Muscle of leg (tissue), 11 donors: Measurements from ENCODE around the gene ATF4. TPM values are rescaled to one million over a fixed set of nuclear protein-coding genes. Genes with fewer than 3 reads are reported as not detected.
"Not testable (repeated sequence)": the region's sequence is repeated elsewhere in the genome, so short reads cannot be mapped to it uniquely, and the experiment has no call there.

Experiments
- DNase-seq: peaks from one replicate; pipeline ENCODE4 v3.0.0; 2013
- H3K27ac ChIP-seq: one replicate; pipeline ENCODE4 v1.5.1; 2013; ENCODE audit warnings: mild to moderate bottlenecking, low read length, control low read depth
- H3K27me3 ChIP-seq: one replicate; pipeline ENCODE4 v1.6.1; 2013; ENCODE audit warnings: low read length; ENCODE audit not compliant: control insufficient read depth, insufficient read depth
- H3K36me3 ChIP-seq: one replicate; pipeline ENCODE4 v1.6.1; 2013; ENCODE audit warnings: low read length; ENCODE audit not compliant: control insufficient read depth, insufficient read depth
- H3K4me1 ChIP-seq: one replicate; pipeline ENCODE4 v1.6.1; 2013; ENCODE audit warnings: low read length; ENCODE audit not compliant: control insufficient read depth, insufficient read depth
- H3K4me3 ChIP-seq: one replicate; pipeline ENCODE4 v1.5.1; 2013; ENCODE audit warnings: low read length, control low read depth
- H3K9me3 ChIP-seq: replicated peaks from 2 replicates; pipeline ENCODE4 v1.6.1; 2013; ENCODE audit warnings: low read depth, low read length; ENCODE audit not compliant: control insufficient read depth
- WGBS: methylation state at CpG from one replicate; pipeline ENCODE4 v1.1.5; 2013; ENCODE audit warnings: missing lambda C conversion rate; ENCODE audit not compliant: insufficient coverage; 5-methylcytosine and 5-hydroxymethylcytosine counted together
- polyA plus RNA-seq, 8 donors: library from polyadenylated mRNA; unstranded; fragments of 120-200 nt; gene quantifications; one replicate each; pipeline versions ENCODE4 v1.2.1 to v1.2.3, GENCODE V29; 2013; ENCODE audit warnings: inconsistent platforms in 1 of 8, low replicate concordance in 1 of 8; ENCODE audit not compliant: insufficient read length in 8 of 8, insufficient read depth in 1 of 8
- total RNA-seq: library from RNA; stranded (reverse); fragments of 120-200 nt; gene quantifications from one replicate; pipeline ENCODE4 v1.2.4, GENCODE V29; 2013

The ATF4 gene
- total and polyA plus RNA-seq, 9 donors, result 306 to 403 (median 315) TPM

- DNase-seq, result no peak
- 100% methylated on average over 3 of the region's 8 CpGs for WGBS
- peaks cover 11% of the 10 kb centered on the region for H3K4me1 ChIP-seq
- H3K27ac ChIP-seq, result no peak overlapping the region
- no peaks in the 10 kb centered on the region for H3K36me3 ChIP-seq
- no peaks in the 10 kb centered on the region for H3K9me3 ChIP-seq
- no peaks in the 10 kb centered on the region for H3K27me3 ChIP-seq
- no peak overlapping the region for H3K4me3 ChIP-seq
These were observed 22.9 kb upstream of the ATF4 start for GRCh38 chr22:39497429-39497828.

DNA sequence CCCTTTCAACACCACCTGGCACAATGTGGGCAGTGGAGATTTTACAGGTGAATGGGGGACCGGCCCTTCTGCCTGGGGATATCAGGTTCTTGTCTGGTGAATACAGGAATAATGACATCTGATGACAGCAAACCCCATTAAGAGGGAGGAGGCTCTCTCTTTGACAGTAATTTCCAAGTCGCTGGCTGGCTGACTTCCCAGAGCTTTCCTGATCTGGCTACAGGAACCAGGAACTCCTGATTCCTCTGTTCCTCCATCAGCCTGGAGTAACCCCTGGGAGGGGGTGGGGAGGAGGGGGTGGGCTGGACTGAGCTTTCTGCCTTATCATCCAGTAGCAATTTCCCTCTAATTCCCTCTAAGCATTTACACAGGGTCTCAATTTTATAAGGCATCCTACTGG lies 22.0 kb upstream of the ATF4 start:
- no peaks in the 10 kb centered on the region for H3K27me3 ChIP-seq
- no peak overlapping the region for H3K4me3 ChIP-seq
- no CpG with 5 or more reads among the region's 2 CpGs for WGBS
- peaks cover 14% of the 10 kb centered on the region for H3K4me1 ChIP-seq
- peak overlapping the region; percentile 13 for H3K27ac ChIP-seq
- no peak for DNase-seq
- no peaks in the 10 kb centered on the region for H3K36me3 ChIP-seq
- no peaks in the 10 kb centered on the region for H3K9me3 ChIP-seq

- no peak for DNase-seq
- no peaks in the 10 kb centered on the region for H3K9me3 ChIP-seq
- peaks cover 2% of the 10 kb centered on the region for H3K36me3 ChIP-seq
- 0% methylated on average over 2 of the region's 3 CpGs for WGBS
- H3K4me1 ChIP-seq, result peaks cover 17% of the 10 kb centered on the region
- no peak overlapping the region for H3K4me3 ChIP-seq
- no peak overlapping the region for H3K27ac ChIP-seq
- no peaks in the 10 kb centered on the region for H3K27me3 ChIP-seq
These were observed 21.6 kb upstream of the ATF4 start for GRCh38 chr22:39498802-39499201.

- H3K27ac ChIP-seq, result no peak overlapping the region
- no CpG with 5 or more reads among the region's 6 CpGs for WGBS
- no peak overlapping the region for H3K4me3 ChIP-seq
- peaks cover 13% of the 10 kb centered on the region for H3K36me3 ChIP-seq
- H3K27me3 ChIP-seq, result no peaks in the 10 kb centered on the region
- no peaks in the 10 kb centered on the region for H3K9me3 ChIP-seq
- peaks cover 17% of the 10 kb centered on the region for H3K4me1 ChIP-seq
- DNase-seq, result no peak
These were observed 20.3 kb upstream of the ATF4 start for GRCh38 chr22:39500101-39500500.

DNA sequence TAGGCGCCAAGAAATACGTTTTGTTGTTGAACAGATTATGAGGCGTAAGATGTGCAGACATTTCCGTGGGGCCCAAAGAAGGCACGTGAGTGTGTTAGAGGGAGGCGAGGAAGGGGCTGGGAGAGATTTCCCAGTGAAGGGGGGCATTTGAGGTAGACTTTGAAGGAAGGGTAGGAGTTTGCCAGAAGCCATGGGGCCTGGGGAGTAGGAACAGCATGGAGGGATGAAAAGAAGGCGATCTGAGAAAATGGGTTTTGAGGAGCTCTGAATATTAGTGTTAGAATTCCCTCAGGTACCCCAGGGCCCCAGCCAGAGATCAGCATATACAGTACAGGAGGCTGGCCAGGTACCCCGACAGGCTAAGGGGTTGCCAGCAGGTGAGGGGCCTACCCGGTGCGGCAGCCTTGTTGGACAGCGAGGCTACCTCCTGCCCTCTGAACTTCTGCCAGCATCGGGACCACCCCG lies 18.7 kb upstream of the ATF4 start:
- whole genome bisulfite sequencing, result 28% methylated on average over 13 of the region's 13 CpGs
- no peak for DNase-seq
- peak overlapping the region; percentile 93 for H3K27ac ChIP-seq
- H3K4me3 ChIP-seq, result peak overlapping the region; percentile 78
- H3K27me3 ChIP-seq, result no peaks in the 10 kb centered on the region
- H3K4me1 ChIP-seq, result peaks cover 17% of the 10 kb centered on the region
- no peaks in the 10 kb centered on the region for H3K9me3 ChIP-seq
- H3K36me3 ChIP-seq, result peaks cover 28% of the 10 kb centered on the region

DNA sequence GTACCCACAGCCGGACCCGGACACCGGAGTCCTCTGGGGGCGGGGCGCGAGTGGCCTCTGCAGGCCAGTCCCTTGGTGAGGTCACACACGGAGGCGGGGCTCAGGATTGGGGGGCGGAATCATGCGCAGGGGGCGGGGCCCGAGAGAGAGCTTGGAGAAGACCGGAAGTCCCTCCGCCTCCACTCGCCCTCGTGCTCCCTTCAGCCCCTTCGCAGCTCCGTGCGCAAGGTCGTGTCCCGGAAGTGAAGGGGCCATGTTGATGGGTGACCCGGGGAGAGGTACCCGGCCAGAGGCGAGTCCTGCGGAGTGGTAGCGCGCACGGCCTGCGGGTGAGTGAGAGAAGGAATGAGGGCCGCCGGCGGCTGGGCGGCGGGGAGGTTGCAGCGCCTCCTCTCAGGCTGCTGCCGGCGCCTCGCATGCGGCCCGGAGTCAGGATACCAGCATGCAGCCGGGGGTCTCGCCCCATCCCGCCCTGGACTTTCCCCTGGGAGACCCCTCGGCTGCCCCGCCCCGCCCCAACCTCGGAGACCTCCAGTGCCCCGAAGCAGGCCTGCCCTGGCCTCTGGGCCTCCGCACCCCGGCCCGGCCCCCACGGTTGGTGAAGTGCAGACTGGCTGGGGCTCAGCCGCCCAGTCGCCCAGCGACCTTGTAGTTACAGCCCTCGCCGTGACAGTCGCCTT lies 18.1 kb upstream of the ATF4 start, which contains the start of gene MIEF1:
MIEF1 (plus strand) TSS at position 182 of the 680 bp plus-strand sequence. CDS start 9,005 bp downstream, outside the sequence.
- peak; percentile 99 for DNase-seq
- no peaks in the 10 kb centered on the region for H3K27me3 ChIP-seq
- peaks cover 33% of the 10 kb centered on the region for H3K36me3 ChIP-seq
- H3K27ac ChIP-seq, result peak within 1 kb of the TSS; percentile 93
- peaks cover 17% of the 10 kb centered on the region for H3K4me1 ChIP-seq
- peak within 1 kb of the TSS; percentile 78 for H3K4me3 ChIP-seq
- WGBS, result under 1% methylated on average over 41 of the region's 58 CpGs
- no peaks in the 10 kb centered on the region for H3K9me3 ChIP-seq

GRCh38 chr22:39502789-39503409 lies 17.5 kb upstream of the ATF4 start:
- H3K4me3 ChIP-seq, result peak overlapping the region; percentile 78
- no peaks in the 10 kb centered on the region for H3K9me3 ChIP-seq
- DNase-seq, result no peak
- no peaks in the 10 kb centered on the region for H3K27me3 ChIP-seq
- peak overlapping the region; percentile 50 for H3K27ac ChIP-seq
- H3K36me3 ChIP-seq, result peaks cover 35% of the 10 kb centered on the region
- 22% methylated on average over 5 of the region's 18 CpGs for WGBS
- H3K4me1 ChIP-seq, result peaks cover 17% of the 10 kb centered on the region

DNA sequence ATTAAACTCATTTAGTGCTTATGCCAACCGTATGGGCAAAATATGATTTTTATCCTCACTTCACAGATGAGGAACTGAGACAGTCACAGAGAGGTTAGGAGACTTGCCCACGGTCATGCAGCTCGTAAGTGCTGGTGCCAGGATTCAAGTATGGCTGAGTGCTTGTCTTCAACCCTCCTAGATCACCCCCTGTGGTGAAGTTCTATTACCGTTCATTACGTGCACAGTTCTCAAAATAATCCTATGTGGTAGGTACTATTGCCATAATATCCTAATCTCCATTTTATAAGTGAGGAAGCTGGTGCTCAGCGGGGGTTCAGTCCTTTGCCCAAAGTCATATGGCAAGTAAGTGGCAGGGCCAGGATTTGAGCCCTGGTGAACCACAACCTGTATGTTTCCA lies 16.7 kb upstream of the ATF4 start:
- Histone ChIP-seq H3K27ac (no peak overlapping the region), H3K36me3 (peaks cover 42% of the 10 kb centered on the region), H3K27me3 (no peaks in the 10 kb centered on the region), H3K4me3 (no peak overlapping the region), H3K9me3 (no peaks in the 10 kb centered on the region), H3K4me1 (peaks cover 17% of the 10 kb centered on the region)
- DNase-seq, result no peak
- WGBS, result 86% methylated on average over 1 of the region's 6 CpGs

DNA sequence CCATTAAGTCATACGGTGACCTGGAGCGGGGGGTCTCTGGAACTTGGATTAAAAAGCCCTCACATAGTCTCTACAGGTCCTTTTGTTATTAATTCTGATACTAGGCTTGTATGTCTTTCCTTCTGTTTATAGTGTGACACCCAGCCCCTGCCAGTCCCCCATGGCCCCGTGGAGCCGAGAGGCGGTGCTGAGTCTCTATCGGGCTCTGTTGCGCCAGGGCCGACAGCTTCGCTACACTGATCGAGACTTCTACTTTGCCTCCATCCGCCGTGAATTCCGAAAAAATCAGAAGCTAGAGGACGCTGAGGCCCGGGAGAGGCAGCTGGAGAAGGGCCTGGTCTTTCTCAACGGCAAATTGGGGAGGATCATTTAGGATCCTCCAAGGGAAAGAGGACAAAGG lies 16.3 kb upstream of the ATF4 start:
- 93% methylated on average over 11 of the region's 16 CpGs for WGBS
- H3K4me3 ChIP-seq, result no peak overlapping the region
- DNase-seq, result no peak
- H3K27me3 ChIP-seq, result no peaks in the 10 kb centered on the region
- H3K4me1 ChIP-seq, result peaks cover 17% of the 10 kb centered on the region
- no peak overlapping the region for H3K27ac ChIP-seq
- no peaks in the 10 kb centered on the region for H3K9me3 ChIP-seq
- peaks cover 44% of the 10 kb centered on the region for H3K36me3 ChIP-seq

DNA sequence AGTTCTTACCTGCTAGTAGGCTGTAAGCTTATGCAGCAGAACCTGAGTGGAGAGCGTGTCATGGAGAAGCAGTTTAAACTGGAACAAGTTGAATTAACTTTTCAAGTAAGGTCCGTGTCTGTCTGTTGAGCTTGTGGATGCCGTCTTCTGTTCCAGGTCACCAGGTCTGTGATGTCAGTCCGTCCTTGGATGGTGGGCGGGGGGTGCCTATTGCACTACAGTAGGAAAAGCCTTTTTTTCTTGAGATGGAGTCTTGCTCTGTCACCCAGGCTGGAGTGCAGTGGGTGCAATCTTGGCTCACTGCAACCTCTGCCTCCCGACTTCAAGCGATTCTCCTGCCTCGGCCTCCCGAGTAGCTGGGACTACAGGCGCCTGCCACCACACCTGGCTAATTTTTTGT lies 13.3 kb upstream of the ATF4 start:
- H3K4me1 ChIP-seq, H3K4me3 ChIP-seq, DNase-seq, H3K9me3 ChIP-seq, H3K27ac ChIP-seq, H3K27me3 ChIP-seq: not testable (repeated sequence)
- 88% methylated on average over 8 of the region's 10 CpGs for WGBS
- H3K36me3 ChIP-seq, result peaks cover 66% of the 10 kb centered on the region
